ENCODE results near the gene TSPO.
"Not testable (repeated sequence)": the region's sequence is repeated elsewhere in the genome, so short reads cannot be mapped to it uniquely, and the experiment has no call there.

Gene TSPO

DNA sequence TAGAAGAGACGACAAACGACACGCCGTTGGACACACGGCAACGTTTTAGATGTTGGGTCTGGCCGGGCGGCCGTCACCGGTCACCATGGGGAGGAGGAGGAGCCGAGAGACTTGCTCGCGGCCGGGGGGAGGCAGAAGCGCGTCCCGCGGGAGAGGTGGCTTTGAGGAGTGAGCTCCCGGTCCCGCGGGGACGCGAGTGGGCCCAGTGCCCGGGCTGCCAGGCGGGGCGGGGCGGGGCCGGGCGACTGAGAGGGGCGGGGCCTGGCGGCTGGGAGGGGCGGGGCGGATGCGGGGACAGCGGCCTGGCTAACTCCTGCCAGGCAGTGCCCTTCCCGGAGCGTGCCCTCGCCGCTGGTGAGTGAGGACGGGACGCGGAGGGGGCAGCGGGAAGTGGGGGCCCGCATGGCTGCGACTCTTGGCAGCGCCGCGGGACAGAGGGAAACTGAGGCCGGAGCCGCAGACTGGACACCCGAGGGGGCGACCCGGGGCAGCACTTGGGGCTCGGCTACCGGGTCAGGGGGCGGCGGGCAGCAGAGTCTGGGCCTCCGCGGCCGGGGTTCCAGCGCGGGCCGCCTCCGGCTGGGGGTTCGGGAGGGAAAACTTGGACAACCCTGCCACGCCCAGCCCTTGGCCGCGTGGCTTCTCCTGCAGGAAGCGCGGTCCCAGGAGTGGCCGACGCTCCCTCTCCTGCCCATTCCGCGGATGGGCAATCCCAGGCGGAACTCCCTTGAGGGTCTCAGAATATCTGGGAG is at the start of gene TSPO:
TSPO (plus strand) TSS at position 309 of the 752 bp plus-strand sequence. CDS start 7,680 bp downstream, outside the sequence.
- peak; percentile 85 for DNase-seq

DNA sequence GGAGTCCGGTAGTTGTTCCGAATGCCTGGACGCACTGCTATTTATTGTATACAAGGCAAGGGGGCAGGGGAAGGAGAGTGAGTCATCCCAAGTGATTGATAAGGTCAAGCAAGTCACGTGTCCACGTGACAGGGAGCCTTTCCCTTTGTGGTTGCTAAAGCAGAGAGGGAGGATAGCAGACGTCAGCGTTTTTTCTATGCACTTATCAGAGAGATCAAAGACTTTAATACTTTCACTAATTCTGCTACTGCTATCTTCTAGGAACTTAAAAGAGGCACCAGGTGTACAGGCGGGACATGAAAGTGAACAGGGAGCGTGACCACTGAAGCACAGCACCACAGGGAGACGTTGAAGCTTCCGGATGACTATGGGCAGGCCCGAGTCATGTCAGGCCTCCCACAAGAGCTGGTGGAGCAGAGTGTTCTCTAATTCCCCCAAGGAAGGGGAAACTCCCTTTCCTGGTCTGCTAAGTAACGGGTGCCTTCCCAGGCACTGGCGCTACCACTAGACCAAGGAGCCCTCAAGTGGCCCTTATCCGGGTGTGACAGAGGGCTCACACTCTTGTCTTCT is 47.2 kb upstream of the TSPO start:
- not testable (repeated sequence) for DNase-seq

DNA sequence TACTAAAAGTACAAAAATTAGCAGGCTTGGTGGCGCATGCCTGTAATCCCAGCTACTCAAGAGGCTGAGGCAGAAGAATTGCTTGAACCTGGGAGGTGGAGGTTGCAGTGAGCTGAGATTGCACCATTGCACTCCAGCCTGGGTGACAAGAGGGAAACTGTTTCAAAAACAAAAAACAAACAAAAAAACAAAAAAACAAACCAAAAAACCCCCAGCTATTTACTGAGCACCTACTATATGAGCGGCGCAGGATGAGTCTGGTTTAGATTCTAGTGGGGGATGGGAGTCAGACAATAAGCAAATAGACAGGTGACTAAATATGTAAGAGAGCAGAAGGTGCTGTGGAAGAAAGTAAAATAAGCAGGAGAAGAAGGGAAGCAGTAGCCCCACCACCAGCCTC is 46.4 kb upstream of the TSPO start:
- not testable (repeated sequence) for DNase-seq

DNA sequence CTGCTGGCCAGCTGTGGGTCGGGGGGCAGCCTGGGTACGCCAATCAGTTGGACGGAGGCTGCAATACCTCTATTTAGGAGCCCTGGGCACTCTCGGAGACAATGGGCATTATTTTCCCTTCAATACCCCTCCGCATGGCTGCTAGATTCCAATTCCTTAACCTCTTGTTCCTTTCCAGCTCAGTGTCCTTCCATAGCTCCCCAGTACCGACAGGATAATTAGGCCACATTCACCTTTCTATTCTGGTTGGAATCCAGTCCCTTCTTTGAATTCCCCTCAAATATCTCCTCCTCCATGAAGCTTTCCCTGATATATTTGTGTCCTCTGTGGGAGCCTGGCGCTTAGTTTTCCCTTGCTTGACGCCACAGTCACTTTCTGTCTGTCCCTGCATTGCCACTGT is 45.1 kb upstream of the TSPO start:
- DNase-seq = no peak

DNA sequence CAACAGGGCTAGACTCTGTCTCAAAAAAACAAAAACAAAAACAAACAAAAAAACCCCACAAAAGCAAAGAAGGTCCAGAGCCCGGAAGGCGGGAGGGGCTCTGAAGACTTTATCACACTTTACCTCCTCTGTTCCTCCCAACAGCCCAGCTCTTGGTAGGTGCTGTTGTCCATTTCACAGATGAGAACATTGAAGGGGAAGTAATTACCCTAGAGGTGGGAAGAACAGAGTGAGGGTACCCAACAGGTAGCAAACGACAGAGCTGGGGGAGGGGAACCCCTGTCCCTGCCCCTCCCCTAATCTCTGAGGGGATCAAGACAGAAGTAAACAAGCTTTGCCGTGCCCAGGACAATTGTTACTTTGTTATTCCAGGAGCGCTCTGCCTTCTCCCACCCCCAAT is 41.8 kb upstream of the TSPO start:
- no peak for DNase-seq

DNA sequence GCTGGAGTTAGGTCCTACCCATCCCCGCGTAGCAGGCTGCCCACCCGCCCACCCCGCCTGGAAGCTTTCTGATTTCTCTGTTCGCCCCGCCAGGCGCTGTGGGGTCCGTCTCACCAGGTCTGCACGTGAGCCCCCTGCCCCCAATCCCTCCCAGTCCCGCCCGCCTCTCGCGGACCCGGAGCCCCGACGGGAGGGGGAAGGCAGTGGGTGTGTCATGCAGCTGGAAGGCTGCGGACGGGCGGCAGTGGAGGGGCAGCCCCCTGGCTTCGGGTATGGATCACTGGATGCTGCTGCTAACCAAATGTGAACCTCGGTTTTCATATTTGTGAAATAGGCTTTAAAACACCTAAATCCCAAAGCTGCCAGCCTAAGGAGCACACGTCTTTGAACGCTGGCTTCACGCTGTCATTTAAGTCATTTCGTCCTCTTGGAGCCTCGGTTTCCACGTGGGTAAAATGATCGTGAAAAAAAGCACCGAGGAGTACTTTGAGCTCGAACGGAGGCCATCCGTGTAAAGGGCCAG is 41.4 kb upstream of the TSPO start:
- DNase-seq = no peak

DNA sequence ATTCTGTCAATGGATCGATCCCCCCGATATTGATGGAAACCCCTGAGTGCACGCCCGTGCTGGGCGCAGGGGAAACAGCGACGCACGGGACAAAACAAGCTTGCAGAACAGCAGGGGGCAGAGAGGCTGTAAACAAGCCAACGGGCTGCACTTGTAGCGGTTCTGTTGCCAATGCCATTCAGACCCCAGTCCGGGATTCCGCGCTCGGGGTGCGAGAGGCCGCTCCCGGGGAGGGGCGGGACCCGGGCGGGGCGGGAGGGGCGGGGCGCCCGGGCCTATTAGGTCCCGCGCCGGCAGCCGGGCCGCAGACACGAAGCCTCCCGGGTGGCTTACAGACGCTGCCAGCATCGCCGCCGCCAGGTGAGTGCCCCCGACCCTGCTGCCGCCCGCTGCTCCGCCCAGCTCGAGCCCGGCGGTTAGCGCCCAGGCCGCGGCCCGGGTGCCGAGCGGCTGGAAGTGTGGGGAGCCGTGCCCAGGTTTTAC is 40.9 kb upstream of the TSPO start, which contains the start of gene BIK:
BIK (plus strand) TSS at position 307 of the 483 bp plus-strand sequence. CDS start 13,273 bp downstream, outside the sequence.
- DNase-seq = peak; percentile 75

DNA sequence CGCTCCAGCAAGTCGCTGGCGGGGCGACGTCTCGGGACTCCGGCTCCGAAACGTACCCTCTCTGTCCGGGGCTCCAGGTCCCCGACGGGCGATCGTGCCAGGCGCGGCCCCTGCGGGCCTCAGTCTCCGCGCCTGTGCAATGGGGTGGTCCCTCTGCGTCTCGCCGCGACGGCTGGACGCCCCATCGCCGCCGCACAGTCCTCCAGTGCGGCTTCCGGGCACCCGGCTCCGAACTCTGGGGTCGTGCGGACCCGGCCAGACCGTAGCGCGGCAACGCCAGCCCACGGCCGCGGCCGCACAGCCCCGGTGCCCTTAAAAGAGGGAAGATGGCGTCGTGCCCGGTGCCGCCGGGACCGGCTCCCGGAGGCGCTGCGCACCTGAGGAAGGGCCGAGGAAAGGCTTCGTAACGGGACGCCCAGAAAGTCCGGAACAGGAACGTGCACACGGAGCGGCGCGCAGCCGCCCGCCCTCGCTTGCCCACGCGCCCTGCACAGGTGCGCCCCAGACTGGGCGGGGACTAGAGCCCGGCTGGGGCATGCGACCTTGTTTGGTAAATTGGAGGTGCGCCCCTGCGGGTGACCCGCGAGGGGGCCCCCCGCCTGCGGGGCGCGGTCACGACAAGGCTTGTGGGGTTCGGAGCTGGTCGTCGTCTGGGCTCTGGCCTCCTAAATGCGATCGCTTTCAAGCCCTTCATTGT is 40.3 kb upstream of the TSPO start:
- peak; percentile 67 for DNase-seq

DNA sequence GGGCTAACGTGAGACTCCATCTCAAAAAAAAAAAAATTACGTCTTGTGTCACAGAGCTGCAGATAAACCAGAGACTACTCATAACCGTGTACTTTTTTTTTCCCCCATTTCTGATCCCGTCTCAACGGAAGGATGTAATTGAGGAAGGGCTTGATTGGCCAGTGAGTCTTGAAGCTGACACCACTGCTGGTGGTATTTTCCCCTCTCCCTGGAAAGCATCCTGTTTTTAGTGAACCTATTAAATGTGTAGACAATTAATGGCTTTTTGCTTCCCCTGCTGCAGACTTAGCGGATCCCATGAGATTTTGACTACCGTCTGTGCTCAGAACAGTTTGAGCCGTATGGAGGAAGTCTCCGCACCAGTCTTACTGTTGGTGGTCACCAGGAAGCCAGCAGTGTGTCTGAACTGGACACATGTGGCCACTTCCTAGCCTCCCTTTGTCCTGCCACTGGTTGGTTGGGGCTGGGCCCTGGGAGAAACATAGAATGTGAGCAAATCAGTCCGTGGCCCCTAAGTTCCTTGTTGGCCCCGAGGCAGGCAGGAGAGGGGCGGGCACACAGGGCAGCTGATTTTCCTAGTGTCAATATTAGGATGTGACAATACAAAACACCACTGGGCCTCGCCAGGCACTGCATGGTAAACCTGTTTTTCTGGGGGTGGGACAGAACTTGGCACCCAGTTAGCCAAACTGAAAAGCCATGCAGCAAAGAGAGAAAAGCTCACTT is 37.7 kb upstream of the TSPO start:
- DNase-seq = no peak

DNA sequence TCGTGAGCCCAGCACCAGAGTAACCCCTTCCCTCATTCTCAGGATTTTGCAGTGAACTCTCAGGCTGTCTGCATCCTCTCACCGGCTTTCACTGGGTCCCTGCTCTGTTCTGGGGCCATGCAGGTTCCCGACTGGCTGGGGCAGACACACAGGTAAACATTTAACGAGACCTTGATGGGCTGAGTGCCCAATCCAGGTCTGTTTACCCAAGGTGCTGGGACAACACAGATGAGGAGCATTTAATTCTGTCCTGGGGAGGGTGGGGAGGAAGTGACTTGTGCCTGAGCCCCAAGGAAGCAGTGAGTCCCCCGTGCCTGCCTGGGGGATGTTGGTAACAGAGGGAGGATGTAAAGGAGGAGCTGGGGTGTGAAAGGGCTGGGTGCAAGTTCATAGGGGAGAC is 36.4 kb upstream of the TSPO start:
- DNase-seq = no peak

DNA sequence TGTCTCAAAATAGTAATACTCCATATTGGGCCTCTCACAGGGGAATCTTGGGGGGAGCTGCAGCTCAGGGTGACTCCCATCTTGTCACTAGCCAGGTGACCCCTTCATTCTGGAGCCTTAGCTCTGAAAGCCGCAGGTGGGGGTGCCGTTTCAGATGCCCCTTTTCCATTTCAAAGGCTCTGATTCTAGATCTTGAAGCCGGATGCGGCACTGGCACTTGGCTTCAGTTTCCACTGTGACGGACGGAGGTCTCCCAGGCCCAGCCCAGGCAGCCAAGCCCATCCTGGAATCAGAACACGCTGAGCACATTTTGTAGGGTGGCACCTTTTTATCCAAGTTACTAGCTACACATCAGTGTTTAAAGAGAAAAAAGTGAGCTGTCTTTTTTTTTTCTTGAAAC is 34.4 kb upstream of the TSPO start:
- DNase-seq = no peak

DNA sequence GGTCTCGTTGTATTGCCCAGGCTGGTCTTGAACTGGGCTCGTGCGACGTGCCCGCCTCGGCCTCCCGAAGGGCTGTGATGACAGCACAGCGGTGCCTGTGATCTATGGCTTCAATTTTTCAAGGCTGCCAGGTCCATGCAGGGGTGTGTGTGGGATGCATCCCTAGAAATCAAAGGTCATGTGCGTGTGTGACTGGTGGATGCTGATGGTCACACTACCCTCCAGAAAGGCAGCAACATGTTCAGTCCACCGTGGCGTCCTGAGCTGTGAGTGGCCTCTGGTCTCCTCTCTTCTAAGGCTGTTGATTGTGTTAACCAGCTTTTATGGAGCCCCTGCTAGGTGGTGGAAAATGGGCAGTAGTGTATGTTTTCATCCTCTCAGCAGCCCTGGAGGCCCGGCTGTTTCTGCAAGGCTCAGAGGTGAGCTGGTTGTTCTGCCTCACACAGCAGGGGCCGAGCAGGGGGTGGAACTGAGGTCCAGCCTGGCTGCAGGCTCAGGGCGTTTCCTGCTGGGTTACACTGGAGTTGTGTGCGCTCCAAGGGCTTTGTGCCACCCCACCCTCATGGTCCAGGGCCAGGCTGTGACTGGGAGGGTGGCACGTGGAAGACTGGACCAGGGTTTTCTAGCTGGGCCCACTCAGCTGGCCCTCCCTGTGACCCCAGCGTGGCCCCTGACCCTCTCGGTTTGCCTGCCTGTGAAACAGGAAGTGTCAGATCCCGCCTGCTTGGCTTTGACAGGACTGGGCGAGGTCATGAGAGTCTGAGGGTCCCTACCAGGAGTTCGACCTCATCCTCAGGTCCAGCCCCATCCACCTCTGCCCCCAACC is 33.1 kb upstream of the TSPO start:
- DNase-seq = no peak

DNA sequence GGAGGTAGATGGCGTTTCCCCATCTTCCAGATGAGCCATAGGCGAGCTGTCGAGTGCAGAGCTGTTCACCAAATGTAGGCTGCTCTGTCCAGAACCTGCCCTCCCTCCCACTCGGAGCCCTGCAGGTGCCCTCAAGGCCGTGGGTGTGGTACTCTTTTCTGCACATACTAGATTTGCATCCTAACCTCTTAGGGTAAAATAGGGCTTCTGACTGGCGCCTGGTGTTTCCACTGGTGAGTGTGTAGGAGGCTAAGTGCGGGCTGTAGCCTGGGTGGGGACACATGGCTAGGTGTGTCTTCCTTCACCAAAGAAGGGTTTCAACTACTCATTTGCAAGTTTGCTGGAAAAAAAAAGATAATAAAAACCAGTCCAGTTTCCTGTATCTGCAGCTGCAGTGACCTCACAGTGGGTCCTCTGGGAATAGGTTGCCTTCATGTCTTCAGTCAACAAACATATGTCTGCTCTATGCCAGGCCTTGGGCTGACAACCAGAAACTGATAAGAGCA is 32.4 kb upstream of the TSPO start:
- no peak for DNase-seq

DNA sequence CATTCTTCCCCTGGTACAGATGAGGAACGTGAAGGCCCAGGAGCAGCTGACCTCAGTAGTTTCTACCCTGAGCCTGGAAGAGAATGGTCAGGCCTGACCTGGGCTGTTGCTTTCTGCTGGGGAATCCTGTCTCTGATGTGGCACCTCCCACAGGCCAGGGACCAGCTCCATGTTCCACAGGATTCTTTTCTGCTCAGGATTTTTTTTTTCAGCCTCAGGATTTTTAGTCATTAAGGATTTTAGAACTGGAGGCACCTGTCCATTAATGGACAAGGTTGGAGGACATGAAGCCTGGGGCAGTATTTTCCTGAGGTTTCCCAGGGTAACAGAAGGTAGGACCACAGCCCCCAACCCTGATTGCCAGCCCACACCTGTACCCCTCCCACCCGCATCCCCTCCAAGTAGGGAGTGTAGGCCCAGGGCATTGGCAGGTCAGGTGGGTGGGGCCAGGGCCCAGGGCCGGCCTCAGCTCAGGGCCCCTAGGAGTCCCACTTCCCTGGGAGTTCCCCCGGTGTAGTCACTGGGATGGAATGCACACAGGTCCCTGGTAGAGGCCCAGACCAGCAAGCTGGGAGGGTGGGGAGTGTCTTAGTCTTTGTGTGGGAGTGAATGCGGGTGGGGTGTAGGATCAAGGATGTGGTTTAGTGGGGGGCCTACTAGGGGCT is 24.7 kb upstream of the TSPO start:
- DNase-seq = no peak

DNA sequence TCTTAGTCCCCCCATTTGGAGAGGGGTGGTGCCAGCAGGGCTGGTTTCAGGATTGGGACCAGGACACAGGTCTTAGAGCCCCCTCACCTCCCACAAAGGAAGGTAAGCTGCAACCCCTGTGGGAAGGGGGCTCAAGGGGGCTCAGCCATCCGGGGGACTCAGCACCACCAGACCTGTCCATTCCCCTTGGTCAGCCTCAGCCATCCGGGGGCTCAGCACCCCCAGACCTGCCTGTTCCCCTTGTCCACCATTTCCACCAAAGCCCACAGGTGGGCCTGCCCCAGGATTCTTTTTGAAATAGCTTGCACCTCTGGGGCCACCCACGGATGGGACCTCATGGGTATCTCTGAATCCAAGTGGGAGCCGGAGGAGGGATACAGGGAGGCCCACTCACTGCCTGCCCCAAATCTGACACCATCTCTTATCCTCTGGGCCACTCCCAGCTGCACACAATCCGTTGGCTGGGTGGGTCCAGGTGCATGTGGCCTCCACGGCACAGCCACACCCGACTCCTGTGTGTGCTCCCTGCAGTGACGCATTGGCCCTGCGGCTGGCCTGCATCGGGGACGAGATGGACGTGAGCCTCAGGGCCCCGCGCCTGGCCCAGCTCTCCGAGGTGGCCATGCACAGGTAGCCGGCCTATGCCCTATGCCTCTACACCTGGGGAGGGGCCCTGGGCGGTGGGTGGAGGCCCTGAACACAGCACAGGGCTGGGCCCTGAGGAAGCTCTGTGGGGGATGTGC is 24.0 kb upstream of the TSPO start:
- DNase-seq = no peak

DNA sequence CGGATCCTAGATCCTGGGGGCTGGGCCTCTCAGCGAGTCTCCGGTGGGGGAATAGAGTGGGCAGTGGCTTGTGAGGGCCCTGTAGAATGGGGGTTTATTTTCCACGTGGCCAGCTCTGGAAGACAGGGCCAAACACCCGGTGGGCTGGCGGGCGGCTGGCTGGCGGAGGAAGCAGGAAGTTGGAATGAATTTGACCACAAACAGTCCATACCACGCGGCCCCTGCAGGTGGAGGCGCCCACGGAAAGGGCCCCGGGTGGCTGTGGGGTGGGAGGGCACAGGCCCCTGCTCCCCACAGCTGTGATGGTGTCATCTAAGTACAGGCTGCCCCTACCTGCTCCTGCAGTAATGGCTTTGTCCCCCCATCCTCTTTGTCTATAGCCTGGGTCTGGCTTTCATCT is 23.2 kb upstream of the TSPO start:
- DNase-seq = no peak

DNA sequence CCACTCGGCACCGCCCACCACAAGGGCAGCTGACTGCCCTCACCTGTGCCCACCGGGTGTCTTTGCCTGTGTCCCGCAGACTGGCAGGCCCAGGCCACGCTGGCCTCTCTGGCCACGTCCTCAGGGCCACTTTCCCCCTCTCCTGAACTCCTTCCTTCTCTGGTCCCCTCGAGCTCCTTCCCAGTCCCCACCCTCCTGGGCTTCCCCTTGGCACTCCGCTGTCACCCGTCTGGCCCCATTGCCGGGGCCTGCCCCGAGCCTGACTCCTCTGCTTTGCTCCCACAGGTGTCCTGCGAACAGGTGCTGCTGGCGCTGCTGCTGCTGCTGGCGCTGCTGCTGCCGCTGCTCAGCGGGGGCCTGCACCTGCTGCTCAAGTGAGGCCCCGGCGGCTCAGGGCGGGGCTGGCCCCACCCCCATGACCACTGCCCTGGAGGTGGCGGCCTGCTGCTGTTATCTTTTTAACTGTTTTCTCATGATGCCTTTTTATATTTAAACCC is 22.4 kb upstream of the TSPO start:
- no peak for DNase-seq

DNA sequence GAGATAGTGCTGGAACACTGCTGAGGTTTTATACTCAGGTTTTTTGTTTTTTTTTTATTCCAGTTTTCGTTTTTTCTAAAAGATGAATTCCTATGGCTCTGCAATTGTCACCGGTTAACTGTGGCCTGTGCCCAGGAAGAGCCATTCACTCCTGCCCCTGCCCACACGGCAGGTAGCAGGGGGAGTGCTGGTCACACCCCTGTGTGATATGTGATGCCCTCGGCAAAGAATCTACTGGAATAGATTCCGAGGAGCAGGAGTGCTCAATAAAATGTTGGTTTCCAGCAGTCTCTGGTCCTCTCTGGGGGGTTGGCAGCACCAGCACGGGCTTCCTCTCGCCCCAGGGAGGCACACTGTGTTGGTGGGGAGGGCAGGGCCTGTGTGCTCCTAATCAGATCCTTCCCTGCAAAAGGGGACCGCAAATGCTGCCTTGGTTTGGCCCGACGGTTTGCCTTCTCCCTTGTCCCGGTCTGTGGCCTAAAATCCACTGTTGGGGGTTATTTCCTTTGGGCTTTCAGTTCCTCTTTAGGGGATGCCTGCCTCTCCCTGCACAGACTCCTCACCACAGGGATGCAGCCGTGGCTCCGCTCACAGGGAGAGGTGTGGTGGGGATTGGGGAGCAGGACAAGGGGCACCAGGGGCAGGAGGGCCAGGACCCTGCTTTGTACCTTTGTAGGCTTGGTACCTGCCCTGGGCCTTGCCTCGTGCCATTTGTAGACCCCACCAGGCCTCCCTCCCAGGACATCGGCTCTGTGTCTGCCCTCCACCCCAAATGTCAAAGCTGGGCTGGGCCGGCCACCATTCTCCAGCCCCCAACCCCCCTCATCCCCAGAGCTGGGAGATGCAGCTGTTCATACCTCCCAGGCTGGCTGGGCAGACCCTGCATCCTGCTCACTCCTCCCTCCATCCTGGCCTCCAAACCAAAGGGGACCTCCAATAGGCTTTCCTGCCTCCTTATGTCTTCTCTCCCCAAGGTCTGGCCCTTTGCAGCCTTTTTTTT is 21.6 kb upstream of the TSPO start:
- no peak for DNase-seq
